Activated CD8-positive, alpha-beta memory T cell treated with anti-CD3 and anti-CD28 coated beads for 24 hours (primary cell): ENCODE results near the gene FNDC5.

ENCODE experiments used
- DNase-seq: peaks from one replicate; pipeline ENCODE4 v3.0.0-alpha.2; 2020

The FNDC5 gene

GRCh38 chr1:32863881-32864245 is 6.8 kb downstream of the FNDC5 start:
- peak; percentile 38 for DNase-seq

GRCh38 chr1:32863218-32863880 is 7.4 kb downstream of the FNDC5 start:
- no peak for DNase-seq

DNA sequence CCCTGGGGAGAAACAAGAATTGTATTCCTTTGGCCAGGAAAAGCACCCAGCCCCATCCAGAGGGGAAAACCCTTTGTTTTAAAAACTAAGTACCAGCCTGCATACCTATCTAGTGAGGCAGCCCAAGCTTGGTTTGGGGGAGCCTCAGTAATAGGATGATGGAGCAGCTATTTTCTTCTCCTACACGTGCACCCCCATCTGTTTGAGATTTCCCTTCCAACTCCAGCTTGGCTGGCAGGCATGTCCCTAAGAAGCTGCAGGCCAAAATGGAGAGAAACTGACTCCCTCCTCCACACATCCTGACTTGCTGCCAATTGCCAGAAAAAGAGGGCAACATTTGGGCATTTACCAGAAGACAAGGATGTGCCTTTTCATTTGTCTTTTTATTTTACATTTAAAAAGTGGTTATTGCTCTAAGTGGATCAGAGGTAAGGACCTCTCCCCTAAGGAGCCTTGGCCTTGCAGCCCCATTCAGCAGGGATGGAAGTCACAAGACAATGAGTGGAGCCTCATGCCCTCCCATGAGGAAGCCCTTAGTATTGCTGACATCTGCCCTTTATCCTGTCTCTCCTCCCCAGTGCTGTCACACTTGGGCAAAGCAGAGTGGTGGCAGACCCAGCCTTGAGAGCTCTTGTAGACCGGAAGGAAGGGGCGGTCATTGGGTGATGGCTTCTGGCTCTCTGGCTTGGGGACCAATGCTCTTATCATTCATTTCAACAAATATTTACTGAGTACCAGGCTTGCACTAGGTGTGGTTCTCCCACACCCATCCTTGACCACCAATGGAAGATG is 8.6 kb downstream of the FNDC5 start:
- no peak for DNase-seq

DNA sequence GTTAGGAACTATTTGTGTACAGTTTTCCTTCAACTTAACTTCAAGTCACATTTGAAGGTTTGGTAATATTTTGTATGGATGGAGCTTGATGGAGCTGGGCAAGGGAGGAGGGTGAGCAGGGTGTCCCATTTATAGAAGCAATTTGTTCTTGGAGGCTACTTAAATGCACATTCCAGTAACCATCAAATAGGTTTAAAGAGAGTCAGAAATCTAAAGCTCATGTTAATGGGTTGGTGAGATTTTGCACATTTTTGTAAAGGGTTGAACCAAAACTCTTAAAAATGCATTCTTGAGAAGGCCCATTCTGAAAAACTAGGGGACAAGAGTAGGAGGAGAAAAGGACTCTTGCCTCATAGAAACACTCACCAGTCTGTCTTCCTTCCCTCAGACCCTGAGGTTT is 10.1 kb downstream of the FNDC5 start:
- DNase-seq, result no peak

DNA sequence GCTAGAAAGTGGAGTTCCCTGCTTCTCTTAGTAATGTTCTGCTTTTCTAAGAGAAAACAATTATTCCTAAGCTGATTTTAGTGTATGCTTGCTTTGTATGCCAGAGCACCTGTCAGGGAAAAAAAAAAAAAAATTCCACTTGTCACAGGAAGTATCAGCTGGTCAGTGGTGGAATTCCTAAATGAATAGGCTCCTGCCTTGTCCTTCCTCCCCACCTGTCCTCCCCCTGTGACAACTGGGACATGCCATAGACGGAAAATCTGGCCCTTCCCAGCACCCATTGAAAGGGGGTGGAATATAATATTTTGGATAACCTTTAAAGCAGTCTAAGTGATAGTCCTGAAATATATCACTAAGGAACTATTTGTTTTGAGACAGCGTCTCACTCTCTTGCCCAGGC is 10.8 kb downstream of the FNDC5 start:
- no peak for DNase-seq

DNA sequence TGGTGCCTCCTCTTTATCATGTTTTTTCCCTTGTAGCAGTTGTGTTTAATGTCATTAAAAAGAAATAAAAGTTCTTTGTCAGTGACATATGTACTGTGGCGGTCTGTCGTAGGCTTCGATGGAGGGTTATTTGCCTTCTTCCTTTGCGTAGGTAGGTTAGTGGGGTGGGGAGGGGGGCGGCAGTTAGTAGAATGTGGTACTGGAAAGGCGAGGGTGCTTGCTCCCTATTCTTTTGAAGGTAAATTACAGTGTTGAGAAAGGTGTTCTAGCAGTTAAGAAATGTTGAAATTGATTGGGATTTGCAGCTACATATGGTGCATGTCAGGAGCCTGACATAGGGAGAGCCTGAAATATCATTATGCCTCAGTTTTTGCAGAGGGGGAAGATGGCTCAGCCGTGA is 11.9 kb downstream of the FNDC5 start:
- DNase-seq, result no peak

DNA sequence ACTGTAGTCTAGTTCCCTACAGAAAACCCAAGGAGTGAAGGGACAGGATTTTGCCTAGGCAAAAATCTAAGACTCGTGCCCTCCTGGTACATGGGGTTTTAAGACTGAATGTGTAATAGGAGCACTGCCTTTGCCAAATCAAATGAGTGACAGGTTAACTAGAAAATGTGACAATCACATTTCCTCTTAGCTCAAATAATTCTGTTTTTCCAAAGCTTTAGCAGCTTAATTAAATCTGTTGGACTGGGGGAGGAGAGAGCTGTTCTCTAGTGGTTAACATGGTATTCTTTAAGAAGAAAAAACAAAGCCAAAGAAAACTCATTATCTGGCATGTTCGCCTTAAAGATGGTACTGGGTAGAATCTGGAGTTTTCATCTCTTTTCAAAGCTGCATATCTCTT is 12.6 kb downstream of the FNDC5 start:
- no peak for DNase-seq

- no peak for DNase-seq
These were observed 14.7 kb downstream of the FNDC5 start for GRCh38 chr1:32855861-32856617.

GRCh38 chr1:32848354-32849063 is 22.2 kb downstream of the FNDC5 start:
- no peak for DNase-seq

DNA sequence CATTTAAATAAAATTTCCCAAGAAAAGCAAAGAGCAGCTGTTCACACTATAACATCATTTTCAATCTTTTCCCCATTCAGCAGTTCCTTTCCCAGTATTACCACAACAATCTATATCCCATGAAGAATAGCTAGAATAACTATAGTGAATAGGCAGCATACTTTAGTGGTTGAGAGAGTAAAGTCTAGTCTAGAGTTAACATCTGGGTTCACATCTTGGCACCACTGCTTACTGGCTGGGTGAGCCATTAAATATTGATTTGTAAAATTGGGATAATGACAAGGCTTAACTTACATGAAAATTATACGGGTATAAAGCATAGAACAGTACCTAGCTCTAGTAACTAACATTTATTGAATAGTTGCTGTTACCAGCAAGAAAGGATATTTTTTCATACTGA is 38.8 kb downstream of the FNDC5 start:
- no peak for DNase-seq

DNA sequence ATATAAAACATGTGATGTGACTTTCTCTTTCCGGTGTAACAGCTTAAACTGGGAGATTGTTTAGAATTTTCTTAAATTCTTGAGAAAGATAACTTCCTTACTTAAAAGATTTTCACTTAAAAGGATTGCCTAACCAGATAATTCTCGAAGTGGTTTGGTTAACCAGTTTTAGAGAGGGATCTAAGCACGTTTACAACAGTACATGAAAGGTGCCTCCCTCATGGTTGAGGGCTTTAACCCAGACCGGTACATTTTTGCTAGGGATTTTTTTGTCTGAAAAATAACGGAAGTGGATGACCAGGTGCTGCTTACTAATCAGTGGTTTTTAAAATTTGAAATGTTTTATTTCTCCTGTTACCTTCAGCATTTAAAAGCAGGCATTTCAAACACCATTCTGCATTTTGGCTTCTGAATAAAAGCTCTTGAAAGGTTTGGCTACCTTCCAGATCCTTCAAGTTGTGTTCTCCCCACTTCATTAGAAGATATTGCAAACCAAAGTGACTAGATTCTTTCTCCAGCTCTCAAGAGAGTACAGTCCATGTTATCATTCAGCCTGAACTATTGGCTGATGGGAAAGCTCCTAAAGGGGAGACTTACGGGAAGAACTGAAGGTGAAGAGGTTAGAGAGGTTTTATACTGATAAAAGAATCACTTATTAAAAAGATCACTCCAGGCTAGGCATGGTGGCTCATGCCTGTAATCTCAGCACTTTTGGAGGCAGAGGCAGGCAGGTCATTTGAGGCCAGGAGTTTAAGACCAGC is 40.4 kb downstream of the FNDC5 start:
- no peak for DNase-seq

DNA sequence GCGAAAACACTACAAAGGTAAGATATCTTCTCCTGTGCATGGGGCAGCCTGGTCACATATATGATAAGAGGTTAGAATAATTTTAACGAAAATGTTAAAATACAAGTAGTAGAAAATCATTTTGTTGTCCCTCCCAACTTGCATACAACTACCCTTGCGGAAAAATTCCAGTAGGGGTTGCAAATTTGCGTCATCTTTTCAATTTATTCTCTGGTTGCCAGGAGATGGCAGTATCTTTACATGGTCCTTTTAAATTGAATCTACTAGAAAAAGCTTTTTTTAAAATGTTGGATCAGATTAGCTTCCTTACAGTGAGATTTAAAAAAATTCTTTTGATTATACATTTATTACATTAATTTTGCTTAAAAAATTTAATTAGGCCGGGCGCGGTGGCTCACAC is 42.4 kb downstream of the FNDC5 start:
- DNase-seq, result no peak

DNA sequence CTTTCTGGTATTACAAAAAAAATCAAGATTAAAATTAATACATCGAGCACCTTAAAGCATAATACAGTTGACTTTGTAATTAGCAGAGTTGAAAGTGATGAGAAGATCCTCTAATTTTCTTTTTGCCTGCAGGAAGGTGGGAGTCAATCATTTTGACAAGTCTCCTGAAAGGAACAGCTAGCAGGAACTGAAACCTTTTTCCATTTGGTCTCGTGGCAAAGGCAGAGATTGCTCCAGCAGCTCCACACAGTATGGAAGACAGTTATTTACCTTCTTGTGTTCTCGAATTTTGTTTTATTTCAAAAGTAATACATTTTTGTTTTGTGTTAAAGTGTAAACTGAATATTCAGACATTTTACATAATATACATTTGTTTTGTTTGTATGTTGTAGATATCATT is 45.5 kb downstream of the FNDC5 start:
- no peak for DNase-seq

DNA sequence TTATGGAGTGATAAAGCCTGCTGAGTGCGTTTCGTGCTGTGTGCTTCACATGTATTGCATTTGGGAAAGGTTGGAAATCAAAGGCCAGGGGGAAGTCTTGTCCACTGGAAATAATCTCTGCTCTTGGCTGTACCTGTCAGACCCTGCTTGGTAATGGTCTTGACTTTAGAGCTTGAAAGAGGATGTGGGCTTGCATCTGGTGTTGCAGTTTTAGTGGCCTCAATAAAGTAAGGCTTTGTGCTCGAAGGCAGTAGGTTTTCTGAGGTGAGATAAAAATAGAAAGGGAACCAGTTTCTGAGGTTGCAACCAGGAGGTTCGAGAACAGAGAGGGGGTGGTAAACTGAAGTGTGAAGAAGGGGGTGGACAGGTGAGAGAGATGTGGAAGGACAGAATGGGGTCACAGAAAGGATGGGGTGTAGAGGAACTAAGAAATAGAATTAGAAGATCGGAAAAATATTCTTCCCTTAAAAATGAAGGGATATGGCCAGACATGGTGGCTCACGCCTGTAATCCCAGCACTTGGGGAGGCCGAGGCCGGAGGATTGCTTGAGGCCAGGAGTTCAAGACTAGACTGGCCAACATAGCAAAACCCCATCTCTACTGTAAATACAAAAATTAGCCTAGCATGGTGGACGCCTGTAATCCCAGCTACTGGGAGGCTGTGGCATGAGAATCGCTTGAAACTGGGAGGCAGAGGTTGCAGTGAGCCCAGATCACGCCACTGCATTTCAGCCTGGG is 51.7 kb downstream of the FNDC5 start:
- DNase-seq, result peak; percentile 68

DNA sequence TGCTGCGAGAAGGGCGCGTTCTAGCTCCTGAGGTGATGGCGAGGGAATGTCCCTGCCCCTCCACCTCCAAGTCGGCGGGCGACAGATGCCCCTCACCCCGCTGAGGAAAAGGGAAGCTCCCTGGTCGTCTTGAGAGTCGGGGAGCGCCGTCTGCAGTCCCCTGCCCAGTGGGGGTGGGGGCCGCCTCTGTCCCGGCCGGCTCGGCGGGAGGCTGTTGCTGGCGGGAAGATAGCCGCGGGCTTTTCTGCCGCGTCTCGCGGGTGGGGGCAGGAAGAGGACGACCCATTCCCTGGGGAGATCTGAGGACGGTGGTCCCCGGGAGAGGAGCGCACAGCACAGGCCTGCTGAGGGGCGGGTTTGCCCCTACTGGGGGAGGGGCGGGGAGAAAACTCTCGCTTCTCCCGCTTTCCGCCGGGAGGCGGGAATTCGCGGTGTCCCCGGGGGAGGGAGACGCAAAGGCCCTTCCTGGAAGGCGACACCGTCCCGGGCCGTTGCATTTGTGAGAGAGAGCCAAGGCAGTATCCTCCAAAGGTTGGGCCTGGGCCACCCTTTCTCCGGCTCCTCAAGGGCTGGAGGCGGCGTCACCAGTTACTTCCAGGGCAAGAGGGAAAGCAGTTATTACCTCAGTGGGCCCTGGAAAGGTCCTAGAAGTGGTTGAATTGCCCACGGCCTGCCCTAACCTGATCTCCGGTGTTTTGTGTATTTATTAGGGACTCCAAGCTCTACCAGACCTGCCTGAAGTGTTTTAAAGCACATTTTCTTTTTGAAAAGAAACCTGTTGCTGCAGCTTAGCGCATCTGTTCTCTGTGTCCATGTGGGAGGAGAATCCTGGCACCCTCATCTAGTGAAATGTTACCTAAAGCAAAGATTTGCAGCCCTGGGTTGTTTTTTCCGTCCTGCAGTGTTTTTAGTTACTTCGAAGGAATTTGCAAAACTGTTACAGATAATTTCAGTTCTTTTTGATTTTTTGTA is 52.6 kb downstream of the FNDC5 start:
- peak; percentile 78 for DNase-seq

GRCh38 chr1:32817159-32817814 is 53.4 kb downstream of the FNDC5 start, which contains the start of the genes S100PBP and YARS1:
TSS of gene S100PBP (plus strand) at chr1:32817653. CDS start at chr1:32826100, 8,447 bp downstream.
TSS of gene YARS1 (minus strand) at chr1:32817358. CDS start at chr1:32817244, 114 bp downstream.
- peak; percentile 100 for DNase-seq

GRCh38 chr1:32816676-32817158 is 54.0 kb downstream of the FNDC5 start:
- no peak for DNase-seq

DNA sequence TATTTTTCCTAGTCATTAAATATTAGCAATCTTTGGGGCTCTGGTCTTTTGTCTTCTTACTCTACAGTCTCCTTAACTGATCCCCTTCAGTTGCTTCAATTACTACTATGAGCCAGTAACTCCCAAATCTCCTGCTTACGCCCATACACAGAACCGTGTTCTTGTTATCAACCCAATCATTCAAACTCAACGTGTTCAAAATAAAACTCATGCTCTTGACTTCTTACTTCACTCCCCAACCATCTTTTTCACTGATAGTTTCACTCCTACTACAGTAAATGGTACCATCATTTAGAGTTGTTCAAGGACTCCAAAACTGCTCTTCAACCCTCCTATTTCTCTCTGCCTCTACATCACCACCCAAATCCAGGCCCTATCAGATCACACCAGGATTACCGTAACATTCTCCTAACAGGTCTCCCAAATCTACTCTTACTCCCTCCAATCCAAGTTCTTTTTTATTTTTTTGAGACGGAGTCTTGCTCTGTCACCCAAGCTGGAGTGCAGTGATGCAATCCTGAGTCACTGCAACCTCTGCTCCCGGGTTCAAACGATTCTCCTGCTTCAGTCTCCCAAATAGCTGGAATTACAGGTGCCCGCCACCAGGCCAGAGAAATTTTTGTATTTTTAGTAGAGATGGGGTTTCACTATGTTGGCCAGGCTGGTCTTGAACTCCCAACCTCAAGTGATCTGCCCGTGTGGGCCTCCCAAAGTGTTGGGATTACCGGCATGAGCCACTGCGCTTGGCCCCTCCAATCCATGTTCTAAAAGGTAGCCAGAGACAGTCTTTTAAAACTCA is 56.6 kb downstream of the FNDC5 start:
- no peak for DNase-seq
